HG03280 (cell line): ENCODE results near the gene SCYGR3.

Source experiments
- ATAC-seq: cut with Tn5 transposase; IDR thresholded peaks from one replicate; pipeline ENCODE4 v1.9.1; 2021; ENCODE audit warnings: mild to moderate bottlenecking, moderate library complexity; ENCODE audit not compliant: unreplicated experiment

Gene SCYGR3, protein sequence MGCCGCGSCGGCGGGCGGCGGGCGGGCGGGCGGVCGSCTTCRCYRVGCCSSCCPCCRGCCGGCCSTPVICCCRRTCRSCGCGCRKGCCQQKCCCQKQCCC

GRCh38 chr2:227614740-227615139, at the start of gene SCYGR3:
TSS of gene SCYGR3 (minus strand) at chr2:227614840. CDS start at chr2:227614840, 0 bp downstream.
- no peak for ATAC-seq

GRCh38 chr2:227661827-227662226, 47.2 kb upstream of the SCYGR3 start:
- ATAC-seq, result no peak

GRCh38 chr2:227661025-227661649, 46.5 kb upstream of the SCYGR3 start:
- no peak for ATAC-seq

GRCh38 chr2:227657199-227657845, 42.7 kb upstream of the SCYGR3 start:
- no peak for ATAC-seq

- no peak for ATAC-seq
Observed at GRCh38 chr2:227655454-227655853, 40.8 kb upstream of the SCYGR3 start.

GRCh38 chr2:227654426-227654825, 39.8 kb upstream of the SCYGR3 start:
- ATAC-seq, result no peak

DNA sequence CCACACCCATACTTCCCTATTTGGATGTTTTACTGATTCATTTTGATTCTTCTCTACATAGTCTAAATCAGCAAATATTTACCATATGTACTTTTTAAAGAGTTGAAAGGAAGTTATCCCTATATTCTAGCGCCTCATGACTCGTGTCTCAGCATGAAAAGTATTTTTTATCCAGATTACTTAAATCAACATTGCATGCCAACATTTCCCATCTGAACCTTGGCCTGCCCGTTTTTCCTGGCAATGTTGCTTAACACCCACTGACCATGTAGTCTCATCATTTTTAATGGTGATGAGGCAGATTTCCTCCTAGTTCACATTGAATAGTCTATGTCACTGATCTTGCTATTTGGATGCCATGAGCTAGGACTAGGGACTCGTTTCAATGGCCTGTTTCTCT, 38.8 kb upstream of the SCYGR3 start:
- no peak for ATAC-seq

GRCh38 chr2:227643990-227644551, 29.4 kb upstream of the SCYGR3 start:
- ATAC-seq, result no peak

DNA sequence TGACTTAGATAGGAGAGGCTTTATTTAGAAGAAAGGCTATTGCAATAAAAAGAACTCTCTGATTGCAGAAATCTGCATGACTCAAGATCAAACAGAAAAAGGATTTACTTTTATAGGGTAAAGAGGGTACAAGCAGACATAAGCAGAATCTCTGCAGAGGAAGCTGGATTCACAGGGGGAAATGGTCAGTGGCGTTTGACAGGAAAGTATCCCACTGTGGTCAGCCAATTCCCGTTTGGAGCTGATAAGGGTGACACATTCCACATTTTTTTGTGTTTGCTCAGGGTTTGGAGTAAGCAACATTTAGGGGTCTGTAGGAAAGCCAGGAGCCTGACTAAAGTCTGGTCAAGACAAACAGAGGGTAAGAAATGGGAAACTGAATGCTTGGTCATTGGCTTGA, 28.0 kb upstream of the SCYGR3 start:
- no peak for ATAC-seq

DNA sequence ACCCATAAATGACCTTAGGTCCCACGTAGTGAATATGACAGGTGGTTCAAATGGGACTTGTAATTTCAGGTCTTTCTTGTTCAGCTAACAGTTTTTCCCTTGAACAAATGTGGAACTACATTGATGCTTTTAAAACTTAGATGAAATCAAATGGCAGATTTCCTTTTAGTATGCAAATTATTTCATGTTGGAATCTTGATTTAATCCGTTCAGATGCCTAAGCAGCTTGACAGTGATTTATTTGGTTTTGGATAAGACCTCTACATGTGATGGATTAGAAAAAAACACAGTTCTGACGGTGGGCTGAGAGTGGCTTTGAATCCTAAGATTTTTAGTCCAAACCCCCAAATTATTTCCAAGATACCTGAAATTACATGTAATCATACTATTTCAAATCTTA, 19.6 kb upstream of the SCYGR3 start:
- no peak for ATAC-seq

DNA sequence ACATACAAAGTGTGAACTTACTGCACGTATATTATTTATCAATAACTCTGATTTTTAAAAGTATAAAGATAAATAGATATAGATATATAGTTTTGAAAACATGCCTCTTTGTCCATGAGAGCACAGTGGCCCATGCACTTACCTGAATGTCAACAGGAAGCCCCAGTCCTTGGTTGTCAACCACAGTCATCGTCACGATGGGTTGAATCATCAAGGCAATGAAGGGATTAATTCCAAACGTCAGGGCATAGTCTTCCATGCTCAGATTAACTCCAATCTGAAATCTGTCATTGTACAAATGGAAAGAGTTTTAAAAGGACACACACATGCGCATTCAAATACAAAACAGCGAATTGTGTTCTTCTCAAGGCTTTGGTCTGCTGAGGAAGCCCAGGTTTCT, 18.2 kb upstream of the SCYGR3 start:
- ATAC-seq, result no peak

- no peak for ATAC-seq
Observed at GRCh38 chr2:227630322-227630721, 15.7 kb upstream of the SCYGR3 start.

DNA sequence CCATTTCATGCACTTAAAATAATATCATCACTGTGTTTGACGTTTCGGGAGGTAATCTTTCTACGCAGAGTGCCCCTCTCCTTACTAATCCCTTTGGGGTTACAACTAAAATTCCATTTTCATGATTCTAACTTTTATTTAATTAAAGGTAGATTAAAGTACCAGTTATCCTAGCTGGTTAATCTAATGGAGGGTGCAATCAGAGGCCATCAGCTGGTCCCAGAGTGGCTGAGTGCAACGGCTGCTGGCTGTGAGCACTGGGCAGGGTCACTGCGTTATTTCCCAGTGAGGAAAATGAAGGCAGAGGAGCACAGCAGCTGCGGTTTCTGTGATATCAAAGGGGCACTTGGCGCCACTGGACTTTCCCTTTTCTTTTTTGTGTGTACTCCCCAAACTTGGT, 14.8 kb upstream of the SCYGR3 start:
- ATAC-seq, result no peak

DNA sequence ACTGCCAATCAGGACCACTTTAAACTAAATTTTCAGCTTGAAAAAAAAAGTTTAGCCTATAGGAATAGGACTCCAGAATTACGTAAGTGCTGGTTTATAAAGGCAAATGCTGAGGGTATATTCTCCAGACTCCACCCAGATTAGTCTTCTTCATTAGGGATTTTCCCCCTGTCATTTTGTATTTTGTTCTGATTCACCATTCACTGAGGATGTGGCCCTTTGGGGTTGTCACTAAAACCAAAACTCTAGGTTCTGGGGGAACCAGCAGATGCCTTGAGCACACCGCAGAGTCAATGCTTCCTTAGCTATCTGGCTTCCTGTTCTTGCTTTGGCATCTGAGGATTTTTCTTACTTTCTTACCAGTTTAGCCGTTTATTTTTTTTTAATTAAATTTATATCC, 13.1 kb upstream of the SCYGR3 start:
- ATAC-seq, result peak; percentile 93

- no peak for ATAC-seq
Observed at GRCh38 chr2:227626580-227627151, 12.0 kb upstream of the SCYGR3 start.

DNA sequence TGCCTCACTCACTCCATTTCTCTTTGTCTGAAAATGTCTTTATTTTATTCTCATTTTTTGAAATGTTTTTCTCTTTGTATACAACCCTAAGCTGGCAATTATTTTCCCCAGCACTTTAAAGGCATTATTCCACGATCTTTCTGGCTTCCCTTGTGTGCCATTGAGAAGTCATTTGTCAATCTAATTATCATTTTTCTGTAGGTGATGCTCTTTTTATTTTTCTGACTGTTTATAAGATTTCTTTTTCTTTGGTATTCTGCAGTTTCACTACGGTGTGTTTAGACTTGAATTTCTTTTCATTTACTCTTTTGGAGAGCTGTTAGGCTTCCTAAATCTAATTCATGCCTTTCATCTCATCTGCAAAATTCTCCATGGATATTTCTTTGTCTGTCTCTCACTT, 10.8 kb upstream of the SCYGR3 start:
- no peak for ATAC-seq

DNA sequence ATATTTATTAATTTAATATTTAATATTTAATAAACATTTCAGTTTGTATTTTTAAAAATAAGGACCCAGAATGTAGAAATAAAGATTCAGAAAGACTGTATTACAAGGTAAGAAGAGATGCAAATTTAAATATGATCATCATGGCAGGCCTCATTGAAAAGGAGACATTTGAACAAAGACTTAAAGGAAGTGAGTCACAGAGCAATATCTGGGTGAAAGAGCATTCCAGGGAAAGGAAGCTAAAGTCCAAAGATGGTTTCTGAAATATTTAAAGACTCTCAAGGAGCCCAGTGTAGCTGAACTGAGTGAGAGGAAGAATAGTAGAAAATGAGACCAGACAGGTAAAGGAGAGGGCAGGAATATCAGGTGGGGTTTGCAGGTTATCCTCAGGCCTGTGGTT, 8.6 kb upstream of the SCYGR3 start:
- ATAC-seq, result no peak

- ATAC-seq, result no peak
Observed at GRCh38 chr2:227617316-227618230, 2.9 kb upstream of the SCYGR3 start, which contains the start of gene SCYGR4. TSS of gene SCYGR4 (plus strand) at chr2:227617498. CDS start at chr2:227617498, 0 bp downstream.

DNA sequence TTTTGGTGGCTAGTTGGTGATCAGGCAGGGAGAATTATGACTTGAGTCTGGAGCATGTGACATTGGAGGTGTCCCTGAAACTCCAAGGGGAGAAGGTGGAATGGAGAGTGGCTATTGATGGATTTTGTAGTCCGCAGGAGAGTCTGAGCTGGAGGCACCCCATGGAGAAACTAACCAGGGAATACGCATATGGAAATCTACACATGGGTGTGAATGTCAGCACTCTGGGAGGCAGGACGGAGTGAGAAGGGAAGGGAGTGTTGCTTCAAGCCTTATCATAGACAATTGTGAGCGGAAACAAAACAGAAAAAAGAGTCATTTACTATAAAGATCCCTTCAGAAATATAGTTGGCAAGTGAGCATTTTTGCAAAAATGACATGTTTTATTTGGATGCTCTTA, 2.0 kb upstream of the SCYGR3 start:
- ATAC-seq, result no peak

GRCh38 chr2:227615906-227616305, 1.3 kb upstream of the SCYGR3 start:
- no peak for ATAC-seq

- no peak for ATAC-seq
Observed at GRCh38 chr2:227615181-227615580, 541 bp upstream of the SCYGR3 start.
